Dermis blood vessel endothelial cell (primary cell): ENCODE data around the gene RAB2B. TPM values are rescaled to one million over a fixed set of nuclear protein-coding genes. Genes with fewer than 3 reads are reported as not detected.

Experiments
- total RNA-seq: library from RNA; depleted of rRNA; stranded (reverse); fragments of >200 nt; gene quantifications from 2 replicates; pipeline ENCODE4 v1.2.3, GENCODE V29; 2014

RAB2B gene
- total RNA-seq, 1 donor from 2014 or later, result 34.5 TPM

Other genes starting within 250 kb of the RAB2B start
- 601 and 625 TPM in 2 replicates for gene HNRNPC, start 207.5 kb downstream of the RAB2B start, total RNA-seq
- gene RPGRIP1, start 196.9 kb downstream of the RAB2B start, total RNA-seq, result 0.33 TPM in 1 of 2 replicates, not detected in the other
- 74.9 and 112 TPM in 2 replicates for gene SUPT16H, start 92.9 kb downstream of the RAB2B start, total RNA-seq
- gene CHD8, start 20.8 kb downstream of the RAB2B start, total RNA-seq, result 51.9 and 84.9 TPM in 2 replicates
- 26.7 and 66.9 TPM in 2 replicates for gene TOX4, start 236 bp upstream of the RAB2B start, total RNA-seq
- gene METTL3, start 34.4 kb upstream of the RAB2B start, total RNA-seq, result 63.9 and 112 TPM in 2 replicates
- gene SALL2, start 49.4 kb upstream of the RAB2B start, total RNA-seq, result 0.85 and 2.3 TPM in 2 replicates
- gene OR10G3, start 103.1 kb upstream of the RAB2B start, total RNA-seq, result not detected in 2 replicates
- gene OR10G2, start 158.0 kb upstream of the RAB2B start, total RNA-seq, result not detected in 2 replicates
- not detected in 2 replicates for gene OR4E2, start 176.9 kb upstream of the RAB2B start, total RNA-seq
- not detected in 2 replicates for gene OR4E1, start 196.9 kb upstream of the RAB2B start, total RNA-seq